KMS-11 (cell line): ENCODE measurements around the gene SPRED1.

Experiments
- H2AFZ ChIP-seq: fragments of 200-600 bp; sonication (generic); 2 replicates; pipeline ENCODE4 v1.6.1; 2016; ENCODE audit warnings: antibody characterized with exemption, mixed run types, low read depth
- H3K27ac ChIP-seq: fragments of 200-600 bp; sonication (generic); 2 replicates; pipeline ENCODE4 v1.6.1; 2016; ENCODE audit warnings: mild to moderate bottlenecking, mixed run types
- H3K27me3 ChIP-seq: fragments of 200-600 bp; sonication (generic); 2 replicates; pipeline ENCODE4 v1.6.1; 2017; ENCODE audit warnings: mild to moderate bottlenecking, low read depth, mixed run types, moderate library complexity; ENCODE audit not compliant: insufficient read depth
- H3K36me3 ChIP-seq: fragments of 200-600 bp; sonication (generic); 2 replicates; pipeline ENCODE4 v1.6.1; 2017; ENCODE audit warnings: mild to moderate bottlenecking, mixed run types; ENCODE audit not compliant: insufficient read depth
- H3K4me1 ChIP-seq: fragments of 200-600 bp; sonication (generic); 2 replicates; pipeline ENCODE4 v1.6.1; 2016; ENCODE audit warnings: mild to moderate bottlenecking, low read depth, mixed run types; ENCODE audit not compliant: poor library complexity, severe bottlenecking
- H3K4me2 ChIP-seq: fragments of 200-600 bp; sonication (generic); 2 replicates; pipeline ENCODE4 v1.7.0; 2016; ENCODE audit warnings: mild to moderate bottlenecking, mixed run types
- H3K4me3 ChIP-seq: fragments of 200-600 bp; sonication (generic); IDR thresholded peaks from 2 replicates; pipeline ENCODE4 v1.6.1; 2017; ENCODE audit warnings: low read depth, low read length, mixed read lengths; ENCODE audit not compliant: insufficient read depth
- H3K79me2 ChIP-seq: fragments of 200-600 bp; sonication (generic); 2 replicates; pipeline ENCODE4 v1.6.1; 2016; ENCODE audit warnings: low read depth, mixed run types; ENCODE audit not compliant: insufficient read depth
- H3K9ac ChIP-seq: fragments of 200-600 bp; sonication (generic); 2 replicates; pipeline ENCODE4 v1.6.1; 2016; ENCODE audit warnings: mild to moderate bottlenecking, mixed run types
- H4K20me1 ChIP-seq: fragments of 200-600 bp; sonication (generic); 2 replicates; pipeline ENCODE4 v1.6.1; 2016; ENCODE audit warnings: mild to moderate bottlenecking, mixed run types; ENCODE audit not compliant: insufficient read depth
- TF ChIP-seq, protein P1 (sequence below): fragments of 200-600 bp; sonication (generic); conservative IDR thresholded peaks from 2 replicates; pipeline ENCODE4 v1.6.1; 2017; ENCODE audit warnings: low read depth, mild to moderate bottlenecking, antibody characterized with exemption, low read length, moderate library complexity, mixed read lengths

The SPRED1 gene

GRCh38 chr15:38316311-38316710 lies 63.7 kb downstream of the SPRED1 start:
- H3K27ac ChIP-seq: no peak overlapping the region
- H4K20me1 ChIP-seq: no peaks in the 10 kb centered on the region
- H3K36me3 ChIP-seq: no peaks in the 10 kb centered on the region
- no peaks in the 10 kb centered on the region; the same call in 1 of the 2 replicates for H3K79me2 ChIP-seq
- H3K27me3 ChIP-seq: no peaks in the 10 kb centered on the region
- H3K9ac ChIP-seq: no peak overlapping the region
- no peak overlapping the region for H3K4me3 ChIP-seq
- H3K4me1 ChIP-seq: peaks cover 12% of the 10 kb centered on the region
- H3K4me2 ChIP-seq: no peak overlapping the region
- H2AFZ ChIP-seq: no peak overlapping the region
- TF ChIP-seq, protein P1, sequence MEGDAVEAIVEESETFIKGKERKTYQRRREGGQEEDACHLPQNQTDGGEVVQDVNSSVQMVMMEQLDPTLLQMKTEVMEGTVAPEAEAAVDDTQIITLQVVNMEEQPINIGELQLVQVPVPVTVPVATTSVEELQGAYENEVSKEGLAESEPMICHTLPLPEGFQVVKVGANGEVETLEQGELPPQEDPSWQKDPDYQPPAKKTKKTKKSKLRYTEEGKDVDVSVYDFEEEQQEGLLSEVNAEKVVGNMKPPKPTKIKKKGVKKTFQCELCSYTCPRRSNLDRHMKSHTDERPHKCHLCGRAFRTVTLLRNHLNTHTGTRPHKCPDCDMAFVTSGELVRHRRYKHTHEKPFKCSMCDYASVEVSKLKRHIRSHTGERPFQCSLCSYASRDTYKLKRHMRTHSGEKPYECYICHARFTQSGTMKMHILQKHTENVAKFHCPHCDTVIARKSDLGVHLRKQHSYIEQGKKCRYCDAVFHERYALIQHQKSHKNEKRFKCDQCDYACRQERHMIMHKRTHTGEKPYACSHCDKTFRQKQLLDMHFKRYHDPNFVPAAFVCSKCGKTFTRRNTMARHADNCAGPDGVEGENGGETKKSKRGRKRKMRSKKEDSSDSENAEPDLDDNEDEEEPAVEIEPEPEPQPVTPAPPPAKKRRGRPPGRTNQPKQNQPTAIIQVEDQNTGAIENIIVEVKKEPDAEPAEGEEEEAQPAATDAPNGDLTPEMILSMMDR: no peak

DNA sequence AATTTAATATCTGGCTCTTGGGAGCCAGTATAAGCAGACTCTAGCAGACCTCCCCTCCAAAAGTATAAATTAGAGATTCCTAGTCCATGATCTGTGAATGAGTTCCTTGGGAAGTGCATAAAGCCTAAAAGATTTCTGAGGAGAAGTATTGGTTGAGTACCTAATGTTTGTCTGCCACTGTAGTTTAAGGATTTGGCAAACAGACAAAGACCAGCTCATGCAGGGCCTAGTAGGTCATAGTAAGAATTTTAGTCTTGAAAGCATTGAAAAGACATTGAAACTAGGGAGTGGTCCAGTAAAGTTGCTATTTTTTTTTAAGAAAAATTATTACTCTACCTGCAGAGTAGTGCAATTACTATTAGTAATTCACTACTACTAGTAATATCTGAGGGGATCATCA lies 67.5 kb downstream of the SPRED1 start:
- TF ChIP-seq, protein P1: no peak
- no peak overlapping the region for H2AFZ ChIP-seq
- H3K4me1 ChIP-seq: no peaks in the 10 kb centered on the region
- no peaks in the 10 kb centered on the region for H3K27me3 ChIP-seq
- H3K79me2 ChIP-seq: no peaks in the 10 kb centered on the region; the same call in 1 of the 2 replicates
- no peaks in the 10 kb centered on the region for H3K36me3 ChIP-seq
- no peak overlapping the region for H3K4me2 ChIP-seq
- H3K9ac ChIP-seq: no peak overlapping the region
- H3K4me3 ChIP-seq: no peak overlapping the region
- H4K20me1 ChIP-seq: no peaks in the 10 kb centered on the region
- H3K27ac ChIP-seq: no peak overlapping the region

- no peaks in the 10 kb centered on the region for H4K20me1 ChIP-seq
- H3K27ac ChIP-seq: no peak overlapping the region
- H3K36me3 ChIP-seq: no peaks in the 10 kb centered on the region
- H3K4me1 ChIP-seq: no peaks in the 10 kb centered on the region
- no peak overlapping the region for H3K9ac ChIP-seq
- H3K4me2 ChIP-seq: no peak overlapping the region
- H3K79me2 ChIP-seq: no peaks in the 10 kb centered on the region; the same call in 1 of the 2 replicates
- H2AFZ ChIP-seq: no peak overlapping the region
- H3K27me3 ChIP-seq: no peaks in the 10 kb centered on the region
- no peak overlapping the region for H3K4me3 ChIP-seq
- TF ChIP-seq, protein P1: no peak
Observed at GRCh38 chr15:38320866-38321265, 68.2 kb downstream of the SPRED1 start.

DNA sequence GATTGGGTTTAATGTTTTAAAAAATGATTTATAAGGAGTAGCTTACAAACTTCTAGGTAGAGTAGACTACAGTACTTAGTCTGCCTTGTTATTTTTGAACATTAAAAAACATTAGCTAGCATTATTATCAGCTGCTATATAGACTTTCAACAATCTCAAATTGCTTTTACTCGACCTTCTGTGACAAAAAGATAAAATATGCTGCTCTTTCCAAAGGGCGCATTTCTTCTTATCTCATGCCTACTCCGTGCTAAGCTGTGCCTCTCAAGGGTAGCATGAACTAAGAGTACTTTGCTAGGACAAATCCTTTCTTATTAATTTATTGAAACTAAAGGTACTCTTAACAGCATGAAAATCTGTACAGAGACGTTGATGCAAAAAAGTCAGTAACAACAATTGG lies 71.3 kb downstream of the SPRED1 start:
- no peaks in the 10 kb centered on the region for H3K36me3 ChIP-seq
- H3K79me2 ChIP-seq: no peaks in the 10 kb centered on the region
- no peaks in the 10 kb centered on the region for H4K20me1 ChIP-seq
- no peak overlapping the region for H3K4me3 ChIP-seq
- TF ChIP-seq, protein P1: no peak
- no peak overlapping the region for H3K4me2 ChIP-seq
- H3K4me1 ChIP-seq: no peaks in the 10 kb centered on the region
- H3K27ac ChIP-seq: no peak overlapping the region
- no peaks in the 10 kb centered on the region for H3K27me3 ChIP-seq
- no peak overlapping the region for H2AFZ ChIP-seq
- no peak overlapping the region for H3K9ac ChIP-seq
